HepG2 (cell line): ENCODE results near the gene GPATCH8. TPM values are rescaled to one million over a fixed set of nuclear protein-coding genes. Genes with fewer than 3 reads are reported as not detected.

Experiments used
- CENPX ChIP-seq: sonication (generic); formaldehyde crosslinking; IDR thresholded peaks from 2 replicates; pipeline ENCODE4 v1.9.0; 2021; ENCODE audit warnings: mild to moderate bottlenecking, missing genetic modification reagents, moderate library complexity
- ETV6 ChIP-seq: sonication (generic); formaldehyde crosslinking; conservative IDR thresholded peaks from 2 replicates; pipeline ENCODE4 v1.4.0; 2020; ENCODE audit warnings: missing genetic modification reagents
- GFI1 ChIP-seq: sonication (generic); formaldehyde crosslinking; IDR thresholded peaks from 2 replicates; pipeline ENCODE4 v1.5.0; 2020; ENCODE audit warnings: missing genetic modification reagents, mild to moderate bottlenecking, borderline replicate concordance
- HDAC1 ChIP-seq: sonication (generic); formaldehyde crosslinking; IDR thresholded peaks from 2 replicates; pipeline ENCODE4 v1.5.1; 2020; ENCODE audit warnings: mild to moderate bottlenecking, missing genetic modification reagents
- JUNB ChIP-seq: sonication (generic); formaldehyde crosslinking; IDR thresholded peaks from 2 replicates; pipeline ENCODE4 v1.8.0; 2022; ENCODE audit warnings: missing genetic modification reagents, mild to moderate bottlenecking, borderline replicate concordance
- SALL1 ChIP-seq: sonication (generic); formaldehyde crosslinking; IDR thresholded peaks from 2 replicates; pipeline ENCODE4 v1.8.0; 2022; ENCODE audit warnings: mild to moderate bottlenecking, missing genetic modification reagents
- ZNF251 ChIP-seq: sonication (generic); formaldehyde crosslinking; IDR thresholded peaks from 2 replicates; pipeline ENCODE4 v1.9.0; 2021; ENCODE audit warnings: mild to moderate bottlenecking, missing genetic modification reagents
- ZNF7 ChIP-seq: IDR thresholded peaks from 2 replicates; pipeline ENCODE4 v1.6.1; 2016; ENCODE audit warnings: missing biosample characterization, missing genetic modification reagents
- ZNF766 ChIP-seq: sonication (generic); formaldehyde crosslinking; IDR thresholded peaks from 2 replicates; pipeline ENCODE4 v1.5.0; 2020; ENCODE audit warnings: missing genetic modification reagents, borderline replicate concordance
- ZNF775 ChIP-seq: sonication (generic); formaldehyde crosslinking; IDR thresholded peaks from 2 replicates; pipeline ENCODE4 v1.4.0; 2020; ENCODE audit warnings: missing genetic modification reagents, mild to moderate bottlenecking, moderate library complexity, borderline replicate concordance
- polyA plus RNA-seq, 8 experiments: library from polyadenylated mRNA; depleted of rRNA in 3 of 8; stranded (reverse) in 7 of 8; unstranded in 1 of 8; fragments of >200 nt; fragmentation: Illumina TruSeq in 4 of 8; extraction: Trizol in 4 of 8; gene quantifications; 2 replicates each; pipeline versions ENCODE4 v1.2.1 to v1.2.3, GENCODE V29; 2011 to 2016; ENCODE audit warnings: low read depth in 4 of 8, missing spikeins in 1 of 8, mixed read lengths in 1 of 8; ENCODE audit not compliant: insufficient read depth in 1 of 8
- total RNA-seq, 5 experiments: library from RNA; depleted of rRNA; stranded (reverse); fragments of >200 nt; fragmentation: Illumina TruSeq; extraction: Trizol; gene quantifications; 2 replicates each; pipeline ENCODE4 v1.2.3, GENCODE V29; 2016; ENCODE audit warnings: low read depth in 1 of 5
- TF ChIP-seq, protein P1 (sequence below): sonication (generic); formaldehyde crosslinking; IDR thresholded peaks from 2 replicates; pipeline ENCODE4 v1.5.0; 2020; ENCODE audit warnings: missing genetic modification reagents
- TF ChIP-seq, protein P2 (sequence below): sonication (generic); formaldehyde crosslinking; IDR thresholded peaks from 2 replicates; pipeline ENCODE4 v1.5.1; 2020; ENCODE audit warnings: mild to moderate bottlenecking, missing genetic modification reagents
- TF ChIP-seq, protein P3 (sequence below): fragments of 450-650 bp; IDR thresholded peaks from 2 replicates; pipeline ENCODE4 v1.6.1; 2017; ENCODE audit warnings: mild to moderate bottlenecking
- TF ChIP-seq, protein P4 (sequence below): sonication (generic); formaldehyde crosslinking; IDR thresholded peaks from 2 replicates; pipeline ENCODE4 v1.4.0; 2020; ENCODE audit warnings: mild to moderate bottlenecking, missing genetic modification reagents
- TF ChIP-seq, protein P5 (sequence below): sonication (generic); formaldehyde crosslinking; IDR thresholded peaks from 2 replicates; pipeline ENCODE4 v1.4.0; 2020; ENCODE audit warnings: low read depth, mild to moderate bottlenecking, missing genetic modification reagents

The GPATCH8 gene
- total and polyA plus RNA-seq, 2 of the 13 experiments (the other 11 are each of a cell fraction or from before 2014, with no cell fraction given), result 20.7 to 21.5 TPM

DNA sequence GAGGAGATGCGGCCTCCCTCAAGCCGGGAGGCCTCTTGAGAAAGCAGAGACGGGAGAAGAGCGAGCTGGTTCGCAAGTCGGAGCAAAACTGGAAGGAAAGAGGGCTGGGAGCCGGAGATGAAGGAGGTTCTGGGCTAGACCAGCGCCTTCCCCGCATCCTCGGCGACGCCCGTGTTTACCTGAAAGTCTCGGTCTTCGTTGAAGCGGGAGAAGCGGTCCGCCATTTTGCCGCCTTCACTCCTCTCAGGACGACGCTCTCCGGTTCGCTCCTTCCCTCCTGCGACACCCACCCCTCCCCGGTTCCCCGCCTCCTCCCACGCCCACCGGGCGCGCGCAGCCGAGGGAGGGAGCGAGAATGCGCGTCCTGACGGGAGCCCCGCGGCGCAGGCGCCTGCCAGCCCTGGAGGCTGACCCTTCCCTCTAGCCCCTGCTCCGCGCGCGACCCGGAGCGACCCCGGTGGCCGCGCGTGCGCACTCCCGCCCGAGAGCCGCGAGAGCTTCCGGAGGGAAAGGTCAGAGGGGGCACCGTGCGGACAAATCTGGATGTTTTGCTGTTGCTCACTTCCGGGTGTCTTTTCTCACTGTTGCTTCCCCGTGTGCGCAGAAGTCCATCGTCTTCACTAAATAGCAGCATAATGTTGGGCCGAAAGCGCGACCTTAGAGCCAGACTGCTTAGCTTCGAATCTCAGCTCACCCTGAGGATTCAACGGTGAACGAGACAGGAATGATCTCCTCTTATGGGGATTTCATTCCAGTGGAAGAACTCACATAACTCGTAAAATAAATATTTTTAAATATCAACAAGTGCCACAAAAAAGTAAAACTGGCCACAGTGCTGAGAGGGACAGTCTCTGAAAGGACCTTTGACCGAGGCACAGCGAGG, at the start of gene GPATCH8 (continued):
- TF ChIP-seq, protein P1, sequence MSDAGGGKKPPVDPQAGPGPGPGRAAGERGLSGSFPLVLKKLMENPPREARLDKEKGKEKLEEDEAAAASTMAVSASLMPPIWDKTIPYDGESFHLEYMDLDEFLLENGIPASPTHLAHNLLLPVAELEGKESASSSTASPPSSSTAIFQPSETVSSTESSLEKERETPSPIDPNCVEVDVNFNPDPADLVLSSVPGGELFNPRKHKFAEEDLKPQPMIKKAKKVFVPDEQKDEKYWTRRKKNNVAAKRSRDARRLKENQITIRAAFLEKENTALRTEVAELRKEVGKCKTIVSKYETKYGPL (CRISPR knock-in tag), result no peak; the same call in 1 of the 2 replicates
- 0 out of 2 replicates have a peak, but pooled peaks have one; percentile 10 for TF ChIP-seq ZNF775 (CRISPR knock-in tag)
- peak; percentile 84; the same call in 1 of the 2 replicates for TF ChIP-seq SALL1 (CRISPR knock-in tag)
- no peak for TF ChIP-seq ZNF251
- no peak for TF ChIP-seq ZNF766
- TF ChIP-seq, protein P2, sequence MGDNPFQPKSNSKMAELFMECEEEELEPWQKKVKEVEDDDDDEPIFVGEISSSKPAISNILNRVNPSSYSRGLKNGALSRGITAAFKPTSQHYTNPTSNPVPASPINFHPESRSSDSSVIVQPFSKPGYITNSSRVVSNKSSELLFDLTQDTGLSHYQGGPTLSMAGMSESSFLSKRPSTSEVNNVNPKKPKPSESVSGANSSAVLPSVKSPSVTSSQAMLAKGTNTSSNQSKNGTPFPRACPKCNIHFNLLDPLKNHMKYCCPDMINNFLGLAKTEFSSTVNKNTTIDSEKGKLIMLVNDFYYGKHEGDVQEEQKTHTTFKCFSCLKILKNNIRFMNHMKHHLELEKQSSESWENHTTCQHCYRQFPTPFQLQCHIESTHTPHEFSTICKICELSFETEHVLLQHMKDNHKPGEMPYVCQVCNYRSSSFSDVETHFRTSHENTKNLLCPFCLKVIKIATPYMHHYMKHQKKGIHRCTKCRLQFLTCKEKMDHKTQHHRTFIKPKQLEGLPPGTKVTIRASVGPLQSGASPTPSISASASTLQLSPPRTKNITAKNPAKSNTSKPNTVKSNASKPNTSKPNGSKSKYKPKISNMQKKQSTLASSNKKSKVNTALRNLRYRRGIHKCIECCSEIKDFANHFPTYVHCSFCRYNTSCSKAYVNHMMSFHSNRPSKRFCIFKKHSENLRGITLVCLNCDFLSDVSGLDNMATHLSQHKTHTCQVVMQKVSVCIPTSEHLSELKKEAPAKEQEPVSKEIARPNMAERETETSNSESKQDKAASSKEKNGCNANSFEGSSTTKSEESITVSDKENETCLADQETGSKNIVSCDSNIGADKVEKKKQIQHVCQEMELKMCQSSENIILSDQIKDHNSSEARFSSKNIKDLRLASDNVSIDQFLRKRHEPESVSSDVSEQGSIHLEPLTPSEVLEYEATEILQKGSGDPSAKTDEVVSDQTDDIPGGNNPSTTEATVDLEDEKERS, result no peak
- TF ChIP-seq JUNB (CRISPR knock-in tag), result no peak
- peak; percentile 41; the same call in 1 of the 2 replicates for TF ChIP-seq ZNF7
- TF ChIP-seq HDAC1 (CRISPR knock-in tag), result peak; percentile 84
- TF ChIP-seq ETV6 (CRISPR knock-in tag), result 0 out of 2 replicates have a peak, but pooled peaks have one; percentile 33
- TF ChIP-seq CENPX (CRISPR knock-in tag), result no peak
- TF ChIP-seq, protein P3, sequence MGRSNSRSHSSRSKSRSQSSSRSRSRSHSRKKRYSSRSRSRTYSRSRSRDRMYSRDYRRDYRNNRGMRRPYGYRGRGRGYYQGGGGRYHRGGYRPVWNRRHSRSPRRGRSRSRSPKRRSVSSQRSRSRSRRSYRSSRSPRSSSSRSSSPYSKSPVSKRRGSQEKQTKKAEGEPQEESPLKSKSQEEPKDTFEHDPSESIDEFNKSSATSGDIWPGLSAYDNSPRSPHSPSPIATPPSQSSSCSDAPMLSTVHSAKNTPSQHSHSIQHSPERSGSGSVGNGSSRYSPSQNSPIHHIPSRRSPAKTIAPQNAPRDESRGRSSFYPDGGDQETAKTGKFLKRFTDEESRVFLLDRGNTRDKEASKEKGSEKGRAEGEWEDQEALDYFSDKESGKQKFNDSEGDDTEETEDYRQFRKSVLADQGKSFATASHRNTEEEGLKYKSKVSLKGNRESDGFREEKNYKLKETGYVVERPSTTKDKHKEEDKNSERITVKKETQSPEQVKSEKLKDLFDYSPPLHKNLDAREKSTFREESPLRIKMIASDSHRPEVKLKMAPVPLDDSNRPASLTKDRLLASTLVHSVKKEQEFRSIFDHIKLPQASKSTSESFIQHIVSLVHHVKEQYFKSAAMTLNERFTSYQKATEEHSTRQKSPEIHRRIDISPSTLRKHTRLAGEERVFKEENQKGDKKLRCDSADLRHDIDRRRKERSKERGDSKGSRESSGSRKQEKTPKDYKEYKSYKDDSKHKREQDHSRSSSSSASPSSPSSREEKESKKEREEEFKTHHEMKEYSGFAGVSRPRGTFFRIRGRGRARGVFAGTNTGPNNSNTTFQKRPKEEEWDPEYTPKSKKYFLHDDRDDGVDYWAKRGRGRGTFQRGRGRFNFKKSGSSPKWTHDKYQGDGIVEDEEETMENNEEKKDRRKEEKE, result no peak
- TF ChIP-seq GFI1 (CRISPR knock-in tag), result no peak; the same call in 1 of the 2 replicates
- TF ChIP-seq, protein P4, sequence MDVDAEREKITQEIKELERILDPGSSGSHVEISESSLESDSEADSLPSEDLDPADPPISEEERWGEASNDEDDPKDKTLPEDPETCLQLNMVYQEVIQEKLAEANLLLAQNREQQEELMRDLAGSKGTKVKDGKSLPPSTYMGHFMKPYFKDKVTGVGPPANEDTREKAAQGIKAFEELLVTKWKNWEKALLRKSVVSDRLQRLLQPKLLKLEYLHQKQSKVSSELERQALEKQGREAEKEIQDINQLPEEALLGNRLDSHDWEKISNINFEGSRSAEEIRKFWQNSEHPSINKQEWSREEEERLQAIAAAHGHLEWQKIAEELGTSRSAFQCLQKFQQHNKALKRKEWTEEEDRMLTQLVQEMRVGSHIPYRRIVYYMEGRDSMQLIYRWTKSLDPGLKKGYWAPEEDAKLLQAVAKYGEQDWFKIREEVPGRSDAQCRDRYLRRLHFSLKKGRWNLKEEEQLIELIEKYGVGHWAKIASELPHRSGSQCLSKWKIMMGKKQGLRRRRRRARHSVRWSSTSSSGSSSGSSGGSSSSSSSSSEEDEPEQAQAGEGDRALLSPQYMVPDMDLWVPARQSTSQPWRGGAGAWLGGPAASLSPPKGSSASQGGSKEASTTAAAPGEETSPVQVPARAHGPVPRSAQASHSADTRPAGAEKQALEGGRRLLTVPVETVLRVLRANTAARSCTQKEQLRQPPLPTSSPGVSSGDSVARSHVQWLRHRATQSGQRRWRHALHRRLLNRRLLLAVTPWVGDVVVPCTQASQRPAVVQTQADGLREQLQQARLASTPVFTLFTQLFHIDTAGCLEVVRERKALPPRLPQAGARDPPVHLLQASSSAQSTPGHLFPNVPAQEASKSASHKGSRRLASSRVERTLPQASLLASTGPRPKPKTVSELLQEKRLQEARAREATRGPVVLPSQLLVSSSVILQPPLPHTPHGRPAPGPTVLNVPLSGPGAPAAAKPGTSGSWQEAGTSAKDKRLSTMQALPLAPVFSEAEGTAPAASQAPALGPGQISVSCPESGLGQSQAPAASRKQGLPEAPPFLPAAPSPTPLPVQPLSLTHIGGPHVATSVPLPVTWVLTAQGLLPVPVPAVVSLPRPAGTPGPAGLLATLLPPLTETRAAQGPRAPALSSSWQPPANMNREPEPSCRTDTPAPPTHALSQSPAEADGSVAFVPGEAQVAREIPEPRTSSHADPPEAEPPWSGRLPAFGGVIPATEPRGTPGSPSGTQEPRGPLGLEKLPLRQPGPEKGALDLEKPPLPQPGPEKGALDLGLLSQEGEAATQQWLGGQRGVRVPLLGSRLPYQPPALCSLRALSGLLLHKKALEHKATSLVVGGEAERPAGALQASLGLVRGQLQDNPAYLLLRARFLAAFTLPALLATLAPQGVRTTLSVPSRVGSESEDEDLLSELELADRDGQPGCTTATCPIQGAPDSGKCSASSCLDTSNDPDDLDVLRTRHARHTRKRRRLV (CRISPR knock-in tag), result peak; percentile 36; the same call in 1 of the 2 replicates
- TF ChIP-seq, protein P5, sequence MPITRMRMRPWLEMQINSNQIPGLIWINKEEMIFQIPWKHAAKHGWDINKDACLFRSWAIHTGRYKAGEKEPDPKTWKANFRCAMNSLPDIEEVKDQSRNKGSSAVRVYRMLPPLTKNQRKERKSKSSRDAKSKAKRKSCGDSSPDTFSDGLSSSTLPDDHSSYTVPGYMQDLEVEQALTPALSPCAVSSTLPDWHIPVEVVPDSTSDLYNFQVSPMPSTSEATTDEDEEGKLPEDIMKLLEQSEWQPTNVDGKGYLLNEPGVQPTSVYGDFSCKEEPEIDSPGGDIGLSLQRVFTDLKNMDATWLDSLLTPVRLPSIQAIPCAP, result no peak
